Mesenchymal stem cell (in vitro differentiated cells and primary cell): ENCODE results near the gene TMEM181.

Experiments
- DNase-seq: peaks from one replicate; pipeline ENCODE4 v3.0.0-alpha.2; 2013
- H2AFZ ChIP-seq: one replicate; pipeline ENCODE4 v1.6.1; 2013; ENCODE audit warnings: low read depth, mild to moderate bottlenecking, control low read depth, inconsistent platforms, low read length, moderate library complexity
- H2AK5ac ChIP-seq: 2 replicates; pipeline ENCODE4 v1.6.1; 2013; ENCODE audit warnings: low read length, moderate library complexity, mild to moderate bottlenecking, inconsistent platforms; ENCODE audit not compliant: severe bottlenecking
- H2BK120ac ChIP-seq: one replicate; pipeline ENCODE4 v1.6.1; 2013; ENCODE audit warnings: low read depth, mild to moderate bottlenecking, inconsistent platforms, low read length, moderate library complexity
- H2BK12ac ChIP-seq, 2 experiments: one replicate each; pipeline ENCODE4 v1.6.1; 2013; ENCODE audit warnings: inconsistent platforms in 2 of 2, low read length in 2 of 2, mild to moderate bottlenecking in 2 of 2, moderate library complexity in 2 of 2, control low read depth in 1 of 2
- H2BK15ac ChIP-seq: one replicate; pipeline ENCODE4 v1.6.1; 2013; ENCODE audit warnings: mild to moderate bottlenecking, low read depth, inconsistent platforms; ENCODE audit not compliant: poor library complexity, severe bottlenecking
- H2BK5ac ChIP-seq: 2 replicates; pipeline ENCODE4 v1.6.1; 2013; ENCODE audit warnings: low read depth, mild to moderate bottlenecking, low read length, control low read depth, inconsistent platforms; ENCODE audit not compliant: poor library complexity, severe bottlenecking
- H3K14ac ChIP-seq, 2 experiments: one replicate each; pipeline ENCODE4 v1.6.1; 2013; ENCODE audit warnings: inconsistent platforms in 2 of 2, low read length in 2 of 2, control low read depth in 1 of 2, mild to moderate bottlenecking in 1 of 2, moderate library complexity in 1 of 2
- H3K18ac ChIP-seq, 2 experiments: one replicate each; pipeline ENCODE4 v1.6.1; 2013; ENCODE audit warnings: inconsistent platforms in 2 of 2, low read length in 2 of 2, control low read depth in 1 of 2, low read depth in 1 of 2, mild to moderate bottlenecking in 1 of 2
- H3K23ac ChIP-seq, 2 experiments: one replicate each; pipeline ENCODE4 v1.6.1; 2013; ENCODE audit warnings: inconsistent platforms in 2 of 2, low read length in 2 of 2, mild to moderate bottlenecking in 2 of 2, moderate library complexity in 2 of 2, control low read depth in 1 of 2
- H3K27ac ChIP-seq: 2 replicates; pipeline ENCODE4 v1.5.1; 2013; ENCODE audit warnings: mild to moderate bottlenecking, moderate library complexity, low read length, control low read depth, inconsistent platforms; ENCODE audit not compliant: poor library complexity, severe bottlenecking
- H3K27me3 ChIP-seq, 2 experiments: 2 replicates each; pipeline versions ENCODE4 v1.6.1 to v1.7.0; 2013; ENCODE audit warnings: low read length in 2 of 2, mild to moderate bottlenecking in 2 of 2, moderate library complexity in 2 of 2, control low read depth in 1 of 2, inconsistent platforms in 1 of 2; ENCODE audit not compliant: control insufficient read depth in 1 of 2, insufficient read depth in 1 of 2
- H3K36me3 ChIP-seq, 2 experiments: 2 replicates each; pipeline versions ENCODE4 v1.6.1 to v1.7.0; 2013; ENCODE audit warnings: low read length in 2 of 2, control low read depth in 1 of 2, inconsistent platforms in 1 of 2, low read depth in 1 of 2, mild to moderate bottlenecking in 1 of 2; ENCODE audit not compliant: insufficient read depth in 2 of 2, control insufficient read depth in 1 of 2
- H3K4ac ChIP-seq, 2 experiments: one replicate each; pipeline ENCODE4 v1.6.1; 2013; ENCODE audit warnings: inconsistent platforms in 2 of 2, low read length in 2 of 2, mild to moderate bottlenecking in 2 of 2, moderate library complexity in 2 of 2, control low read depth in 1 of 2, low read depth in 1 of 2
- H3K4me1 ChIP-seq: 2 replicates; pipeline ENCODE4 v1.6.1; 2013; ENCODE audit warnings: low read depth, low read length, control low read depth; ENCODE audit not compliant: control insufficient read depth, insufficient read depth
- H3K4me2 ChIP-seq: 2 replicates; pipeline ENCODE4 v1.6.1; 2013; ENCODE audit warnings: low read length, mild to moderate bottlenecking, inconsistent platforms; ENCODE audit not compliant: poor library complexity, severe bottlenecking
- H3K4me3 ChIP-seq, 2 experiments: 2 replicates each; pipeline versions ENCODE4 v1.5.1 to v1.7.0; 2013; ENCODE audit warnings: low read length in 2 of 2, mild to moderate bottlenecking in 2 of 2, control low read depth in 1 of 2, low read depth in 1 of 2; ENCODE audit not compliant: insufficient read depth in 1 of 2
- H3K79me1 ChIP-seq: replicated peaks from 2 replicates; pipeline ENCODE4 v1.6.1; 2013; ENCODE audit warnings: mild to moderate bottlenecking, control low read depth, low read length, inconsistent platforms; ENCODE audit not compliant: poor library complexity, severe bottlenecking
- H3K9ac ChIP-seq: 2 replicates; pipeline ENCODE4 v1.7.0; 2013; ENCODE audit warnings: mild to moderate bottlenecking, low read length, moderate library complexity
- H3K9me3 ChIP-seq: 2 replicates; pipeline ENCODE4 v1.7.0; 2013; ENCODE audit warnings: mild to moderate bottlenecking, low read length; ENCODE audit not compliant: control insufficient read depth
- H4K8ac ChIP-seq: one replicate; pipeline ENCODE4 v1.6.1; 2013; ENCODE audit warnings: inconsistent platforms, mild to moderate bottlenecking, low read length, moderate library complexity
- H4K91ac ChIP-seq: one replicate; pipeline ENCODE4 v1.6.1; 2013; ENCODE audit warnings: mild to moderate bottlenecking, low read length, inconsistent platforms
- WGBS: methylation state at CpG from one replicate; pipeline ENCODE4 v1.1.7; 2013; ENCODE audit warnings: mixed read lengths; 5-methylcytosine and 5-hydroxymethylcytosine counted together

TMEM181 gene

DNA sequence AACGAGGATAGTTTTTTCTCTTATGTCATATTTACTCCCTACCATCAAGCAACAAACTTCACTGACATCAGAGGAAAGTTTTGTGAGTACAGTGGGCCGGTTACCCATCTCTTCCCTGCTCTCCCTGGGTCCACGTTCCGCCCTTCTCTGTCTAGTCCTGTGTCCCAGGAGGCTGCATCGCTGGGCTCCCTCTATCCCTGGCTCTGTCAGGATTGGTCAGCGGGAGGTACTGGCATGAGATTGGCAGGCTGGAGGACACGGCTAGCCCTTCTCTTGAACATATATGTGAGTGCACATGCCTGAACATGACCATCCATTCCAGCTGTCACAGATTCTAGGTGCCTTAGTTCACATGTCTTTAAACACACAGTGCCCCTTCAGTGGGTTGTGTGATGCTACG is 30.3 kb upstream of the TMEM181 start:
- H3K4me1 ChIP-seq: no peaks in the 10 kb centered on the region
- peaks cover 22% of the 10 kb centered on the region for H3K9me3 ChIP-seq
- no peak overlapping the region for H3K14ac ChIP-seq
- H3K4ac ChIP-seq: no peak overlapping the region
- 77% methylated on average over 8 of the region's 8 CpGs for WGBS
- H3K27ac ChIP-seq: no peak overlapping the region
- no peaks in the 10 kb centered on the region for H3K36me3 ChIP-seq
- H3K23ac ChIP-seq: no peak overlapping the region
- peaks cover 9 to 18% of the 10 kb centered on the region in 2 experiments for H3K27me3 ChIP-seq
- H3K9ac ChIP-seq: no peak overlapping the region
- no peak overlapping the region for H2BK120ac ChIP-seq
- no peak overlapping the region for H2AK5ac ChIP-seq
- H4K8ac ChIP-seq: no peak overlapping the region
- no peak overlapping the region for H3K4me2 ChIP-seq
- no peak overlapping the region for H2BK12ac ChIP-seq
- no peak overlapping the region for H3K18ac ChIP-seq
- no peak overlapping the region for H2BK5ac ChIP-seq
- no peak for DNase-seq
- no peaks in the 10 kb centered on the region for H3K79me1 ChIP-seq
- no peak overlapping the region for H2BK15ac ChIP-seq
- no peak overlapping the region for H2AFZ ChIP-seq
- peak overlapping the region; percentile 34 for H4K91ac ChIP-seq
- no peak overlapping the region for H3K4me3 ChIP-seq

DNA sequence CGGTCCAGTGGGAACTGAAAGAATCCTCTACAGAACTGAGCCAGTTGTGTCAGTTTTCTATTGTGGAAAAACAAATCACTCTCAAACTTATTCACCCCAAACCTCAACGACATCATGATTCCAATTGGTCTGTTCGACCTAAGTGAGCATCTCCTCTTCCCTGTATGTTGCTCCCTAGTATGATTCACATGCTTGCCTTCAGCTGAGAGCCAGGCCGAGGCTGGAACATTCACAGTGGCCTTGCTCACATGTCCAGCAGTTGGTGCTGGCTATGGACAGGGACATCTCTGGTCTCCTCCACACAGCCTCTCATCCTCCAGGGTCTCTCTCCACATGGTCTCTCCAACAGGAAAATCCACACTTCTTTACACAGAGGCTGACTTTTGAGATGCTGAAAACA is 28.3 kb upstream of the TMEM181 start:
- H3K18ac ChIP-seq: no peak overlapping the region
- H3K79me1 ChIP-seq: no peaks in the 10 kb centered on the region
- peaks cover 17% of the 10 kb centered on the region for H3K9me3 ChIP-seq
- peaks cover 16 to 20% of the 10 kb centered on the region in 2 experiments for H3K27me3 ChIP-seq
- H3K23ac ChIP-seq: no peak overlapping the region
- no peak overlapping the region for H3K9ac ChIP-seq
- no peak overlapping the region for H2BK5ac ChIP-seq
- H3K14ac ChIP-seq: no peak overlapping the region
- no peak overlapping the region for H3K4me2 ChIP-seq
- H4K91ac ChIP-seq: no peak overlapping the region
- H2AK5ac ChIP-seq: no peak overlapping the region
- H3K4me3 ChIP-seq: no peak overlapping the region
- H2BK15ac ChIP-seq: no peak overlapping the region
- 77% methylated on average over 4 of the region's 4 CpGs for WGBS
- H3K36me3 ChIP-seq: no peaks in the 10 kb centered on the region
- no peak overlapping the region for H2BK120ac ChIP-seq
- no peak overlapping the region for H3K27ac ChIP-seq
- no peak overlapping the region for H4K8ac ChIP-seq
- DNase-seq: no peak
- H3K4me1 ChIP-seq: peaks cover 5% of the 10 kb centered on the region
- no peak overlapping the region for H2BK12ac ChIP-seq
- no peak overlapping the region for H2AFZ ChIP-seq
- no peak overlapping the region for H3K4ac ChIP-seq

DNA sequence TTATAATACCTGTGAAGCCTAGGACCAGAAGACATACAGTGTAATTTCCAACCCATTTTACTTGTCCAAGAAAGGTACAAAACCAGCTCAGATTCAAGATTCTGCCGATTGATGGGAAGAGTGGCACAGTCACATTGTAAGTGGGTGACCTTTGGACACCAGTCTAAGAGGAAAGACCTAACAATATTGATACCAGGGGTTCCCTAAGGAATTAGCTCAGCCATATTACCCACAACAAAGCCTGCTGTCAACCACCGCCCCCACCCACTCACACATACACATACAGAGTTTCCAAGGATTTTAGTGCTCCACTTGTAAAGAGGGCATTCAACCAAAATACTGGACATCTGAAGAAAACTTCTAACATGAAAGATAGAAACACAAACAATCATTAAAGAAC is 27.9 kb upstream of the TMEM181 start:
- Histone ChIP-seq H2AFZ (no peak overlapping the region), H2AK5ac (no peak overlapping the region), H4K91ac (no peak overlapping the region), H2BK120ac (no peak overlapping the region), H3K9ac (no peak overlapping the region), H3K4me3 (no peak overlapping the region), H3K79me1 (no peaks in the 10 kb centered on the region), H3K36me3 (no peaks in the 10 kb centered on the region), H2BK5ac (no peak overlapping the region), H3K4me1 (peaks cover 9% of the 10 kb centered on the region), H3K23ac (no peak overlapping the region), H3K27ac (no peak overlapping the region), H3K4me2 (no peak overlapping the region), H4K8ac (no peak overlapping the region), H2BK12ac (no peak overlapping the region), H3K27me3 (peaks cover 16 to 22% of the 10 kb centered on the region in 2 experiments), H3K14ac (no peak overlapping the region), H3K4ac (no peak overlapping the region), H3K18ac (no peak overlapping the region), H3K9me3 (peaks cover 14% of the 10 kb centered on the region), H2BK15ac (no peak overlapping the region)
- WGBS: 100% methylated on average over 2 of the region's 2 CpGs
- DNase-seq: no peak

DNA sequence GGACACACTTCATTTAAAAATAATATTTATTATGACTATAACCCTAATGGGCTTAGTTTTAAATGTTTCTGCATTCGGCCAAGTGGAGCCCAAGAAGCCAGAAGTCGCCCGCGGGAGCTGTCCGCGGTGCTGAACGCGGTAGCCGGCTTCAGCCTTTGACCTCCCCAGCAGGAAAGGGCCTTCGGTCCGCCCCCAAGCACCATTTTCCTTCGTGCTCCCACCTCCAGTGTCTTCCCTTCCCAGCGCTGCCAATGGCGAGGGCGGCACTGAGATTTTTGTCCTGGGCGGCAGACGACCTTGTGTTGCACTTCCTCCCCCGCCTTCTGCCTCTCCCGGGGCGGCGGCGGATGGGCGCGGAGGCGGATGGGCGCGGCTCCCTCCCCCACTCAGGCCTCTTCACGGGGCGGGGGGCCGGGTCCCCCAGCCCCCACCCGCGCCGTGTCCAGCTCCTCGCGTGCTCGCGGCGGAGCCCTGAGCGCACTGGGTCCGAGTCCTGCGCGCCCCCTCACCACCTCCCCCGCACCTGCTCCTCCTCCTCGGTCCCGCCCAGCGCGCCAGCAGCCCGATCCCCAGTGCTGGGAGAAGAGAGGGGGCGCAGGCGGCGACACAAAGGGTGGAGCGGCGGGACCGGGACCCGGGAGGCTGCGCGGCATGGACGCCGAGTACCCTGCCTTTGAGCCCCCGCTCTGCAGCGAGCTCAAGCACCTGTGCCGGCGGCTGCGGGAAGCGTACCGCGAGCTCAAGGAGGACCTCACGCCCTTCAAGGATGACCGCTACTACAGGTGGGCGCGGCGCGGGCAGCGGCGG is 23.6 kb upstream of the TMEM181 start:
- Histone ChIP-seq H2AFZ (peak overlapping the region; percentile 56), H3K18ac (no peak overlapping the region), H3K4me2 (peak overlapping the region; percentile 78), H3K79me1 (no peaks in the 10 kb centered on the region), H2BK12ac (no peak overlapping the region), H3K4me1 (peaks cover 14% of the 10 kb centered on the region), H2BK120ac (no peak overlapping the region), H3K36me3 (no peaks in the 10 kb centered on the region), H3K27me3 (peaks cover 32 to 61% of the 10 kb centered on the region in 2 experiments), H3K4me3 (peak overlapping the region; percentile 64 to 74), H2BK5ac (no peak overlapping the region), H3K23ac (no peak overlapping the region), H3K4ac (no peak overlapping the region), H4K8ac (no peak overlapping the region), H3K14ac (no peak overlapping the region), H2AK5ac (no peak overlapping the region), H4K91ac (no peak overlapping the region), H2BK15ac (no peak overlapping the region), H3K27ac (no peak overlapping the region), H3K9ac (no peak overlapping the region), H3K9me3 (peaks cover 3% of the 10 kb centered on the region)
- DNase-seq: peak; percentile 77
- WGBS: under 1% methylated on average over 49 of the region's 75 CpGs
